Brain pericyte (primary cell): ENCODE data around the gene DGKI.
"Not testable (repeated sequence)": the region's sequence is repeated elsewhere in the genome, so short reads cannot be mapped to it uniquely, and the experiment has no call there.

Experiments
- DNase-seq: peaks from one replicate; pipeline ENCODE4 v3.0.0-alpha.2; 2012; ENCODE audit warnings: low read depth, low spot score

The DGKI gene

GRCh38 chr7:137742051-137742450 is 104.7 kb downstream of the DGKI start:
- DNase-seq: no peak

GRCh38 chr7:137741443-137741842 is 105.3 kb downstream of the DGKI start:
- DNase-seq: no peak

- DNase-seq: no peak
These were observed 112.6 kb downstream of the DGKI start for GRCh38 chr7:137734221-137734620.

GRCh38 chr7:137732168-137732567 is 114.6 kb downstream of the DGKI start:
- DNase-seq: no peak

- no peak for DNase-seq
These were observed 115.3 kb downstream of the DGKI start for GRCh38 chr7:137731436-137731835.

GRCh38 chr7:137728426-137728825 is 118.3 kb downstream of the DGKI start:
- DNase-seq: no peak

GRCh38 chr7:137727413-137727812 is 119.4 kb downstream of the DGKI start:
- no peak for DNase-seq

GRCh38 chr7:137718355-137718754 is 128.4 kb downstream of the DGKI start:
- no peak for DNase-seq

- DNase-seq: peak; percentile 80
These were observed 128.9 kb downstream of the DGKI start for GRCh38 chr7:137717811-137718271.

- no peak for DNase-seq
These were observed 129.7 kb downstream of the DGKI start for GRCh38 chr7:137717045-137717444.

GRCh38 chr7:137716061-137716460 is 130.7 kb downstream of the DGKI start:
- no peak for DNase-seq

GRCh38 chr7:137715533-137715932 is 131.2 kb downstream of the DGKI start:
- no peak for DNase-seq

- DNase-seq: no peak
These were observed 131.7 kb downstream of the DGKI start for GRCh38 chr7:137715121-137715520.

- DNase-seq: not testable (repeated sequence)
These were observed 140.4 kb downstream of the DGKI start for GRCh38 chr7:137706330-137706729.

- no peak for DNase-seq
These were observed 142.1 kb downstream of the DGKI start for GRCh38 chr7:137704723-137705122.

- DNase-seq: no peak
These were observed 143.3 kb downstream of the DGKI start for GRCh38 chr7:137703291-137704010.

- no peak for DNase-seq
These were observed 149.8 kb downstream of the DGKI start for GRCh38 chr7:137696988-137697387.

- no peak for DNase-seq
These were observed 150.4 kb downstream of the DGKI start for GRCh38 chr7:137696376-137696775.

- DNase-seq: no peak
These were observed 150.8 kb downstream of the DGKI start for GRCh38 chr7:137695942-137696341.

- no peak for DNase-seq
These were observed 151.3 kb downstream of the DGKI start for GRCh38 chr7:137695494-137695893.

- no peak for DNase-seq
These were observed 152.4 kb downstream of the DGKI start for GRCh38 chr7:137694405-137694804.

GRCh38 chr7:137692399-137692798 is 154.4 kb downstream of the DGKI start:
- DNase-seq: no peak

GRCh38 chr7:137691566-137691965 is 155.2 kb downstream of the DGKI start:
- no peak for DNase-seq

- no peak for DNase-seq
These were observed 156.1 kb downstream of the DGKI start for GRCh38 chr7:137690635-137691034.
